ENCODE measurements around the gene NME1. TPM values are rescaled to one million over a fixed set of nuclear protein-coding genes. Genes with fewer than 3 reads are reported as not detected.

The NME1 gene
- total RNA-seq, 1 experiment from 2014 or later: 220 TPM

DNA sequence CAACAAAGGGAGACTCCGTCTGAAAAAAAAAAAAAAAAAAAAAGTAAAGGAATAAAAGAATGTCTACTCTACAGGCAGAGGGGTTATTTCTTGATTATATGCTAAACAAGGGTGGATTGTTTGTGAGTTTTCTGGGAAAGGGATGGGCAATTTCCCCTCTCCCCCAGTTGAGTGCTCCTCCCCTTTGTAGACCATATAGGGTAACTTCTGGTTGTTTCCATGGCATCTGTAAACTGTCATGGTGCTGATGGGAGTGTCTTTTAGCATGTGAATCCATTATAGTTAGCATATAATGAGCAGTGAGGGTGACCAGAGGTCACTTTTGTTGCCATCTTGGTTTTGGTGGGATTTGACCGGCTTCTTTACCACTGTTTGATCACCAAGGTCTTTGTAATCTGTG lies 4.2 kb upstream of the NME1 start:
- H2BK12ac ChIP-seq (ENCODE audit: insufficient read length, low read depth, low read length): no peak overlapping the region
- TF ChIP-seq, protein P1, sequence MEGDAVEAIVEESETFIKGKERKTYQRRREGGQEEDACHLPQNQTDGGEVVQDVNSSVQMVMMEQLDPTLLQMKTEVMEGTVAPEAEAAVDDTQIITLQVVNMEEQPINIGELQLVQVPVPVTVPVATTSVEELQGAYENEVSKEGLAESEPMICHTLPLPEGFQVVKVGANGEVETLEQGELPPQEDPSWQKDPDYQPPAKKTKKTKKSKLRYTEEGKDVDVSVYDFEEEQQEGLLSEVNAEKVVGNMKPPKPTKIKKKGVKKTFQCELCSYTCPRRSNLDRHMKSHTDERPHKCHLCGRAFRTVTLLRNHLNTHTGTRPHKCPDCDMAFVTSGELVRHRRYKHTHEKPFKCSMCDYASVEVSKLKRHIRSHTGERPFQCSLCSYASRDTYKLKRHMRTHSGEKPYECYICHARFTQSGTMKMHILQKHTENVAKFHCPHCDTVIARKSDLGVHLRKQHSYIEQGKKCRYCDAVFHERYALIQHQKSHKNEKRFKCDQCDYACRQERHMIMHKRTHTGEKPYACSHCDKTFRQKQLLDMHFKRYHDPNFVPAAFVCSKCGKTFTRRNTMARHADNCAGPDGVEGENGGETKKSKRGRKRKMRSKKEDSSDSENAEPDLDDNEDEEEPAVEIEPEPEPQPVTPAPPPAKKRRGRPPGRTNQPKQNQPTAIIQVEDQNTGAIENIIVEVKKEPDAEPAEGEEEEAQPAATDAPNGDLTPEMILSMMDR (conservative IDR thresholded peaks at IDR 0.05): no peak
- H3K4me1 Mint-ChIP-seq: peaks cover 6 to 8% of the 10 kb centered on the region in 2 experiments
- no peak overlapping the region for H3K27ac Mint-ChIP-seq
- no peak overlapping the region for H3T11ph ChIP-seq (ENCODE audit: low read length)
- no CpG with 5 or more reads among the region's 2 CpGs for WGBS (ENCODE audit: extremely low coverage, insufficient read length, low lambda C conversion rate)
- no peaks in the 10 kb centered on the region for H3K4me1 ChIP-seq (ENCODE audit: insufficient read depth, low read length)
- H3K4ac ChIP-seq (ENCODE audit: low read depth, low read length): no peak overlapping the region
- H3K9ac ChIP-seq (ENCODE audit: extremely low read depth, insufficient read length, low read length): no peak overlapping the region
- H3K14ac ChIP-seq (ENCODE audit: insufficient read depth, low read length): no peak overlapping the region
- H3K27me3 ChIP-seq (ENCODE audit: insufficient read depth, low read length): no peaks in the 10 kb centered on the region
- H2BK15ac ChIP-seq (ENCODE audit: low read depth, low read length): no peak overlapping the region
- no peaks in the 10 kb centered on the region for H3K36me3 Mint-ChIP-seq (ENCODE audit: insufficient read depth in 1 of 3, low read depth in 3 of 3)
- H3K27ac ChIP-seq (ENCODE audit: insufficient read length, low read depth, low read length): no peak overlapping the region
- H4K8ac ChIP-seq (replicated peaks; ENCODE audit: insufficient read length, low read depth, low read length): no peak overlapping the region
- H3K79me2 ChIP-seq (ENCODE audit: insufficient read depth, low read length): peaks cover 4% of the 10 kb centered on the region
- no peak overlapping the region for H3K18ac ChIP-seq (ENCODE audit: insufficient read length, low read depth, low read length)
- no peaks in the 10 kb centered on the region for H3K9me3 Mint-ChIP-seq
- no peak overlapping the region for H3K4me2 ChIP-seq (ENCODE audit: insufficient read depth, insufficient read length, low read length)
- no peaks in the 10 kb centered on the region for H3K27me3 Mint-ChIP-seq (ENCODE audit: low read depth)
- no peaks in the 10 kb centered on the region for H4K20me1 ChIP-seq (ENCODE audit: control insufficient read depth, insufficient read depth, insufficient read length)
- H2AFZ ChIP-seq (ENCODE audit: low read length): no peak overlapping the region
- no peak overlapping the region for H3K23ac ChIP-seq (ENCODE audit: insufficient read length, low read depth, low read length)
- H2BK120ac ChIP-seq (ENCODE audit: low read depth, low read length, poor library complexity, severe bottlenecking): no peak overlapping the region
- no peak overlapping the region for H3K4me3 Mint-ChIP-seq
- H2BK20ac ChIP-seq (ENCODE audit: low read depth, low read length, poor library complexity, severe bottlenecking): no peak overlapping the region
- no peaks in the 10 kb centered on the region for H3K79me1 ChIP-seq (ENCODE audit: insufficient read depth, low read depth, low read length, poor library complexity, severe bottlenecking)
- peaks cover 2% of the 10 kb centered on the region for H3K23me2 ChIP-seq (ENCODE audit: insufficient read length, low read depth, low read length, poor library complexity, severe bottlenecking)
- H4K5ac ChIP-seq (ENCODE audit: insufficient read length, low read depth, low read length): no peak overlapping the region
- no peak overlapping the region for H2AK5ac ChIP-seq (ENCODE audit: insufficient read length, low read length)
- H3K9me3 ChIP-seq (ENCODE audit: control insufficient read depth, low read depth, low read length): no peaks in the 10 kb centered on the region
- H3K56ac ChIP-seq (ENCODE audit: insufficient read length, low read depth, low read length): no peak overlapping the region
- H4K91ac ChIP-seq (ENCODE audit: insufficient read length, low read depth, low read length): no peak overlapping the region
- DNase-seq: no peak
- no peak overlapping the region for H2BK5ac ChIP-seq (ENCODE audit: insufficient read length, low read length)

Data from H9 (cell line).